Stimulated activated CD8-positive, alpha-beta memory T cell treated with anti-CD3 and anti-CD28 coated beads, Interleukin-4, amount 100 ng/mL, for 4 hours (primary cell): ENCODE data around the gene PASK.

Experiments
- DNase-seq, 2 donors: peaks; one replicate each; pipeline ENCODE4 v3.0.0-alpha.2; 2020; ENCODE audit warnings: low read depth in 2 of 2, low spot score in 1 of 2

The PASK gene

GRCh38 chr2:241148239-241148638 is 1.0 kb downstream of the PASK start:
- DNase-seq = no peak

- no peak for DNase-seq
Observed at GRCh38 chr2:241147336-241147735, 1.9 kb downstream of the PASK start.

DNA sequence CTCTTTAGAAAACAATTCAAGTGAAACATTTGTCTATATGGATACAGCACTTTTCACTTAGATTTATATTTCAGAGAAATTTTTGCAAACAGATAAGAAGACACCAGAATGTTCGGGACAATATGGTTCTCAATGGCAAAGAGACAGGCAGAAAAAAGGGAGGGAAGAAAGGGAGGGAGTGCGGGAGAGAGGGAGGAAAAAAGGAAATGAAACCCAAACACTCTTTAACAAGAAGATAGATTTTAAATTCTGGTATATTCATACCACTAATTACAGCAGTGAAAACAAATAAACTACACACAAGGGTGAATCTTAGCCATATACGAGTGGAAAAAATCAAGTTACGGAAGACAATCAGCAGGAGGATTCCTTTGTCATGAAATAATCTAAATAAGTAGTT is 3.0 kb downstream of the PASK start:
- DNase-seq = no peak

DNA sequence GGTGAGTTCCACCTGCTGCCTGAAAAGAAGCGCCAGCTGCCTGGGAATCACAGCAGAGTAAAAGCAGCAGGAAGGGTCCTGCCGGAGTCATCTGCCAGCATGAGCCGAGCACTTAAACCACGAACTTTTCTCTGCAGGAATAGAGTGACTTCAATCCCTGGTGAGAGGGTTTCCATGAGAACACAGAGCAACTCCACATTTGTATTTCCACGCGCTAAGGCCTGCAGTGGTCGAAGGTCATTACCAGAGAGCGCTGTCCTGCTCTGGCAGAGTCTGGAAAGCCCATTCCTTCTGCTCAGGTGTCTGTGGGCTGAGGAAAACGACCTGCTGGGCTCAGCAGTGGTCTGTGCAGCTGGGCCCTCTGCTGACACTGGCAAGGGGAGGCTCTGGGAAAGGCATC is 6.7 kb downstream of the PASK start:
- DNase-seq = no peak

GRCh38 chr2:241142063-241142462 is 7.2 kb downstream of the PASK start:
- no peak for DNase-seq

- DNase-seq = no peak
Observed at GRCh38 chr2:241141214-241141770, 8.0 kb downstream of the PASK start.

GRCh38 chr2:241140445-241140840 is 8.8 kb downstream of the PASK start:
- no peak for DNase-seq

- DNase-seq = no peak
Observed at GRCh38 chr2:241139531-241140444, 9.5 kb downstream of the PASK start.

DNA sequence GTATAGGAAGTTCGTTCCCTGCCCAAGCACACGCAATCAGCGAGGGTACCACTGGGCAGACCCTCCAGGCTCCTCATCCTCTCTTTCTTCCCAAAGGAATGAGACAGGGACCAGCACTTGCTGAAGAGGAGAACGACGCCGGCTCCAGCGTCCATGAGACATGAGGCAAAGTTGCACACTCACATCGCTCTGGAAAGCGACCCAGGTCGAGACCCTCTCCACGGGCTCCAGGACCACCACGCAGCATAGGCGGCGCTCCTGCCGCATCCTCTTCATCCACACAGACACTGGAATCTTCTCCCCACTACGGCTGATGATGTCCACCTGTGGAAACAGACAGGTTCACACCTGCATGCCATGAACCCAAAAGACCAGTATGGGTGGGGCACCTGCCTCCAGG is 10.8 kb downstream of the PASK start:
- DNase-seq = no peak

DNA sequence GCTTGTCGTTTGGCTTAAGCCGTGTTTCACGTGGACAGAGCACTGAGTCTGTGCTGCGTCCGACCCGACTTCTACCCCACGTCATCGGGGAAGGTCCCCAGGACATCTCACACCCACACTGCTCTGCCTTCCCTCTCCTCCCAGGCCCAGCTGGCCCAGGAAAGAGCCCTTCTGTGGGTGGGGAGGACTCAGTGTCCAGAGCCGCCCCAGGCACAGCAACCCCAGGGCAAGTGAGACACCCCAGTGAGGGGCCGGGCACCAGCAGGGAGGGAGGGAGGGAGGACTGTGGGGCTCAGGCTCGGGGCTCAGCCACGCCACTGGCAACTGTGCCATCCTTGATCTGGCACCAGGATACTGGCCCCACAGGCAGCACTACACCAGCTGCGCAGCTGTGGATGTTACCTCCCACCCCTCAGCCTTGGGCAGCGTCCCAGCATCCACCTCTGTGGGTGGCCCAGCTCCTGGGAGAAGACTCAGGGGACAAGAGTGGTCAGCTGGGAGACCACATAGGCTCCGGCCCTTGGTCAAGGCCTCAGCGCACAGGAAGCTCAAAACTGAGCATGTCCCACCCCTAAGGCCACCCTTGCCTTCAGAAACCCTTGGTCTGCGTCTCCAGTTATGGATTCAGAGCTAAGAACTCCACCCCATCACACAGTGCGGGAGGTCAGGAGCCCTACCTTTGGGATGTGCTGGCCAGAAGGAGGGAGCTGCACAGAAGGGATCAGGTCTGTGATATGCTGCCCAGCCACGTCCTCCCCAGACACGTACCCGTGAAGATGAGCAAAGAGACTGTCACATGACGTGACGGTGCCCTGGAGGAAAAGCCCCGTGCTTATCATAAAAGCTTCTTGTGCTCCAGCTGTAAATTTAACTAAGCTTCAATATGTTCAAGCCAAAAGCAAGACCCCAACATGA is 11.7 kb downstream of the PASK start:
- no peak for DNase-seq

- DNase-seq = no peak
Observed at GRCh38 chr2:241136661-241137260, 12.5 kb downstream of the PASK start.

DNA sequence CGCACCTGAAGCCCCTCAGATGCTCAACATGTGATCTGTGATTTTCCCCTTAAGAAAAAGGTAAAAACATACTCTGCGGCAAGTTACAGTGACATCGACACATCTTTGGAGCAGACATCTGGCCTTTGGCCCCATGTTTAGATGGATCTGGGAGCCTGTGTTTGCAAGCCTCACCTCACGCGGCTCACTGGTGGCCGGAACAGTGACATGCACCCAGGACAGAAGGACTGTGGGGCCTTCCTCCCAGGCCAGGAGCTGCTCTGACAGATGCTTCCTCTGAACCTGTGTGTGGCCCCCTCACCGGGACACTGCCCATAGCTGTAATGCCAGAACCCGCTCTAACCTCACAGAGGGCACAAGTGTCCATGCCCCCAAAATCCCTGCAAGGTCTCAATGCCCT is 13.1 kb downstream of the PASK start:
- no peak for DNase-seq

DNA sequence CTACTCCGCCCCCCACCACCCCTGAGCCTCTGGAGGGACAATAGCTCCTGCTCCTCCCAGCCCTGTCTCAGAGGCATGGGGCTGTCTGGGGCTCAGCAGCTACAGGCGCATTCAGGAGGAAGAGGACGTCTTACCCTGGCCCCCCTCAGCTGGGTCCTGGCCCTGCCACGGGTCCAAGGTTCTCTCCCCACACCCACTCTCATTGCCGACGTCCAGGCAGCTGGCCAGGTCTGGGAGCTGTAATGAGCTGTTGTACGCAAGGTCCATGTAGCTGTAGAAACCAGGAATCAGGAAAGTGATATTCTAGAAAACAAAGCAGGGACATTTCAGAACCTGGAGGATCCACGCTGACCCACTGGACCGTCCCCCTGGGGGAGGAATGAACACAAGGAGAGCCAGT is 13.5 kb downstream of the PASK start:
- DNase-seq = no peak

DNA sequence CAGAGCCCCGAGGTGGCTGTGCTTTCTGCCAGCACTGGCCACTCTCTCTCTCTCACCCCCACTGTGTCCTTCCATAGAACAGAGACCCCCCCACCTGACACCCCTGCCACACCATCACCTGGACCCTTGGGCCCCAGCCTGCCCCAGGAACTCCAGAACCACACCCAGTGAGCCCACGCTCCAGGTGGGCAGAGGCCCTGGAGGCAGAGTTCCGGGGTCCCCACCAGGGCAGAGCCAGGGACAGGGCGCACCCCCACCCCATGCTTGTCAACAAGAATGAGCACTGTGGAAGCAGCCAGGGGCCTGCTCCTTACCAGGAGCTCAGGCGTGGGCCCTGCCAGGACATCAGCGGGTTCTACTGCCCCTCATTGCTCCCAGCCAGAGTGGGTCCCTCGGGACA is 14.6 kb downstream of the PASK start:
- no peak for DNase-seq

DNA sequence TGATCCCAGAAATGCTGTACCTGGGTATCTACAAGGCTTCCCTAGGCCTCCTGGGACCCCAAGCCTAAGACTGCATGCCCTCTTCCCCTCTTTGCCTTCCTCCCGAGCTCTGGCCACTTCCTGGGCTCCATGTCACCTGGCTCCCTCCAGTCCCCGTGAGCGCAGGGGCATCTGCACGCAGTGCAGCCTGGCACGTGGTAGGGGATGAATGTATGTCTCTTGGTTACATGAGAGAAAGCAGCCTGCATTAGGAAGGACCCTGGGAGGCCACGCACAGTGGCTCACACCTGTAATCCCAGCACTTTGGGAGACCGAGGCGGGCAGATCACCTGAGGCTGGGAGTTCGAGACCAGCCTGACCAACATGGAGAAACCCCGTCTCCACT is 15.8 kb downstream of the PASK start:
- DNase-seq = no peak

DNA sequence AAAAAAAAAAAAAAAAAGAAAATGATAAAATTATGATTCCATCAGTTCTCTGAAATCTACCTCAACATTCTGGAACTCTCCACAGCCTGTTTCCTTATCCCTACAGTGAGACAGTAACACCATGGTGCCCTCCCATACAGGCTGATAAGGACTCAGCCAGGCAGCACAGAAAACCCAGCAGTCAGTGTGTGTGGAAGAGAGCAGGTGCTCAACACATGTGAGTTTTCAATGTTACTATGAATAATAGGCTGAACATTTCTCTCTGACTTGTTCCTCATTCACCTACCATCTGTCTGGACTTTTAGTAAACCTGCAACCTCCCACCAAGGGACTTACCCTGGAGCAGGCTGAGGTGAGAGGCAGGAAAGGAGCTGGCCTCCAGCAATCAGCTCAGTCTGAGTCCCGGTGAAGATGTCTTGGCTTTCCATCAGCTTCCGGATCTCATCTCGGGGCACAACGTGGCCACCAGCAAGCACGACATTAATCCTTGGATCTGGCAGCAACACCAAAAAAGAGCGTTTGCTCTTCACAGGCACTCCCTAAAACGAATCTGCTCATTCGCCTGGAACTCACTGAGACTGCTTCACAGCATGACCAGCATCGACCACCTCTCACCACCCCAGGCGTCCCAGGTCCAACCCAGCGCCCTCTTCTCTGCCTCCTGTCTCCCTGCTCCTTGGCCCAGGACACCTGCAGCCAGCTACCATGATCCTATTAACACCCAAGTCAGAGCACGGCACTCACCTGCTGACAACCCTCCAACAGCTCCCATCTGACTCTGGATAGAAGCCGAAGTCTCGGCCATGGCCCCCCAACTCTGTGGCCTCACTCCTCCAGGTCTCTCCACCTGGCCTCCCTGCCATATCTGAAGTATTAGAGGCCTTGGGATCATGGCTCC is 16.5 kb downstream of the PASK start:
- no peak for DNase-seq

DNA sequence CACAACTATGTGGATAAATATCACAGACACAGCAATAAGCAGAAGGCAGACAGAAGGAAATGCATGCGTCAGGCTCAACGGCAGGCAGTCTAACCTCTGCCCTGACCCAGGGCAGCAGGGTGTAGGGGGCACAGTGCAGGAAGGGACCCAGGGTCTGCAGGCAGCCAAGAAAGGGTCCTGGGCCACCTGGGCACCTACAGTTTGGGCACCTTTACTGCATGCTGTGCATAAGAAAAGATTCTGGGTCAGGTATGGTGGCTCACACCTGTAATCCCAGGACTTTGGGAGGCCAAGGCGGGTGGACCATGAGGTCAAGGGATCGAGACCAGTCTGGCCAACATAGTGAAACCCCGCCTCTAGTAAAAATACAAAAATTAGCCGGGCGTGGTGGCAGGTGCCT is 17.7 kb downstream of the PASK start:
- no peak for DNase-seq

DNA sequence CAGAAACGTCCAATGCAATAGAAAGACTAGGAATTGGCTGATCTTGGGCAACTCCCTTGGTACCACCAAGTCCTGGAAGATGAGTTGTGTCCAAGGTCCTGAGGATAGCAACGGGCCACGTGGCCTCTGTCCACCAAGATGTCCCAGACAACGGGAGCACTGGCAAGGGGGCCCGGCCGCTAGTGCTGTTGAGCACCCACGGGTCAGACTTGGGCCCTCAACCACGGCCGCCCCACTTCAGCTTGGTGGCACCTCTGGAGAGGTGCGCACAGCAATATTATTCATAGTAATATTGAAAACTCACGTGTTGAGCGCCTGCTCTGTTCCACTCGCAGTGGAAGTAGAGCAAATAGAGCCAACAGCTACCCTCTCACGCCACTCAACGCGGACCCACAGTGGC is 19.0 kb downstream of the PASK start:
- DNase-seq = no peak

DNA sequence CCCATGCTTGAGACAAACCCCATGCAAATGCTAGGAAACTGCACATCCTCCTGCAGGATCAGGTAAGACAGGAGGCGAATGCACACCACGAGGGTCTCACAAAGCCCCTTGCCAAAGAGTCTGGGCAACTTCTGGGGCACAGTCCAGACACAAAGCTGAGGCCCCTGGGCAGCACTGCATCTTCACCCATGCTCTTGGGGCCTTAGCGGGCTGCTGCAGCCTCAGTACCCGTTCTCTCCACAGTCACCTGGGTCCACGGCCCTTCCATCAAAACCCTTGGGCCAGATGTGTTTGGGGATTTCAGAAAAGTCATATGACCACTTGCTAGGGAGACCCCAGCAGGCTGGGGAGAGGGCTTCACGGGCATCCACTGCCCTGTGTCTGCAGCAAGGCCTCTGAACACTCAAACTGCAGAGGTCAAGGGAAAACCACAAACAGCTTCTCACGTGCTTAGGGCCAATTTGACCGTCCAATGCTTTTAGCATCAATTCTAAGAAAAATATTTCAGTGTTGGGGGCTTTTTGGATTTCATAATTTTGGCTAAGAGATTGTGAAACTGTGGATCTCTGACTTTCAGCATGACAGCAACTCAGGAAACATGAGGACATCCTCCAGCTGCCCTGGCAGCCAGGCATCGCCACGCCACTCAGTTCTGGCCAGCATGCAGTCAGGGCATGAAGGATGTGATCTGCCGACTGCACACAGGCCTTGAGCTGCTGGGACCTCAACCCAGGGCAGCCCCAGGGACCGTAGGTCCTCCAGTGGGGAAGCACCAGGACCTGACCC is 20.0 kb downstream of the PASK start:
- DNase-seq = no peak

DNA sequence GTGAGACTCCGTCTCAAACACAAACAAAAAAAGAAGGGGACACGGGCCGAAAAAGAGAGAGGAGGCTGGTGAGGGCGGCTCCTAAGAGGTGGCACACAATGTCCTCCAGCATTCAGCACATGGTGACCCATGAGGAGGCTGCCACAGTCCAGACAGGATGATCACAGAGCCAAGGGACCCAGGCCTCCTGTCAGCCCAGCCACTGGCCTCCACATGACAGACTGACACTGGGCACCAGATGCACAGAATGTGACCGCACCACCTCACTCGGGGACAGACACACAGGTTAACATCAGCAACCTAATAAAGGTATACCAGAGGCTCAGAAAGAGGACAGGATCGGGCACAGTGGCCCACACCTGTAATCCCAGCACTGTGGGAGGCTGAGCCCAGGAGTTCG is 21.0 kb downstream of the PASK start:
- no peak for DNase-seq
